GM04504 (cell line): ENCODE measurements around the gene CTAG2.
"Not testable (repeated sequence)": the region's sequence is repeated elsewhere in the genome, so short reads cannot be mapped to it uniquely, and the experiment has no call there.

ENCODE experiments used
- DNase-seq: peaks from one replicate; pipeline ENCODE4 v3.0.0-alpha.2; 2012; ENCODE audit warnings: low read depth

CTAG2 gene

DNA sequence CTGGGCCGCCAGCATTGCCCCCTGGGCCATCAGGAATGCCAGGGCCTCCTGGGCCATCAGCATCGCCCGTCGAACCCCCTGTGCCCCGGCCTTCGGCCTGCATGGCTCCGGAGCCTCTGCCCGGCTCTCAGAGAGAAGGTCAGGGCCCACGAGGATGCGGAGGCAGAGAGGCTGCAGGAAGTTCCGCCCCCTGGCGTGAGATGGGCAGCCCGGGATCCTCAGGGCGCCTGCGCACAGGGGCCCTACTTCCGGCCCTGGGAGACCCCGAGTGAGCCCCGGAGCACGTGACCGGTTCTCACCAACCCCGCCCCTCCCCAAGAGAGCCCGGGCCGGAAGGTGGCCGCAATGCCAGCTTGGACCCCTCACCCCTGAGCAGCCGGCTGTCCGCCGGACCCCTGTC lies at the start of gene CTAG2:
Gene CTAG2, minus strand, starts transcription at position 167 of the 400 bp plus-strand sequence. Its CDS starts 64 bp downstream, at position 103.
- DNase-seq: not testable (repeated sequence)

DNA sequence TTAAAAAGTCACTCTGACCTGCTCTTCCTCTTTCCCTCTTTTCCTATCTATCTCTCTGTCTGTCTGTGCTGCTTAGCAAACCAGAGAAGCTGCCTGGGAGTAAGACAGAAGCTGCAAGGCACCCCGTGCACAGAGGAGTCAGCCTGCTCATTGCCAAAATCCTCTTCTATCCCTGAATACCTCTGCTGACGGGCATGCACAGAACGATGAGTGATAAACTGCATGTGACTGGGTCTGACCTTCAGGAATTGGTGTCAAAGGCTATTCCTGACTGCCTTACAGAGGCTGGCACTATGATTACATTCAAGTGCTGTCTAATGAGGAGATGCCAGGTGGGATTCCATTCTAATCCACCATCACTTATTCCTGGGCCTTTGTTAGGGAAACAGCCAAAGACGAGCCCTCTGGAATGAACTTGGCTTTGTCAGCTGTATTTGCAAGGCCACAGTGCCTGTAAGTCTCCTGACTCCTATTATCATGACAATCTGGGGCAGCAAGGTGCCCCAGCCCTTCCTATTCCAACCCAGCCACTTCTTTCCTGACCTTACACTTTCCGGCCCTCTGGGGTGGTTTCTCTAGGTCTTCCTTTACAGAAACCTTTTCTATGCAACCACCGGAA lies 45.4 kb upstream of the CTAG2 start:
- no peak for DNase-seq

DNA sequence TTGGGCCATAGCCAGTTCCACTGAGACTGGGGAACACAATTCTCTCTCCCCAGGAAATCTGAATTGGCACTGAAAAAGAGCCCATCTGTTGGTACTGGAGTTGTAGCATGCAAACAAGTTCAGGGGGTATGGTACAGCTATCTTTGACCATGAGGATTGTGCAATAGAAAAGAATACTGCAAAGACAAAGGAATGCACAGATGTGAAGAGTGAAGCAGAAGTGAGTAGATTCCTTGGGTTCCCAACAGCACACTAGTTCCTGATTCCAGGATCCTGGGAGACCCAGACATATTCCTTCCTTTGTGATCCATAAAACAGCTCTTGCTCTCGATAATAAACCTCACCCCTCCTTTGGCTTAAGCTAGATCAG lies 43.3 kb upstream of the CTAG2 start:
- no peak for DNase-seq

DNA sequence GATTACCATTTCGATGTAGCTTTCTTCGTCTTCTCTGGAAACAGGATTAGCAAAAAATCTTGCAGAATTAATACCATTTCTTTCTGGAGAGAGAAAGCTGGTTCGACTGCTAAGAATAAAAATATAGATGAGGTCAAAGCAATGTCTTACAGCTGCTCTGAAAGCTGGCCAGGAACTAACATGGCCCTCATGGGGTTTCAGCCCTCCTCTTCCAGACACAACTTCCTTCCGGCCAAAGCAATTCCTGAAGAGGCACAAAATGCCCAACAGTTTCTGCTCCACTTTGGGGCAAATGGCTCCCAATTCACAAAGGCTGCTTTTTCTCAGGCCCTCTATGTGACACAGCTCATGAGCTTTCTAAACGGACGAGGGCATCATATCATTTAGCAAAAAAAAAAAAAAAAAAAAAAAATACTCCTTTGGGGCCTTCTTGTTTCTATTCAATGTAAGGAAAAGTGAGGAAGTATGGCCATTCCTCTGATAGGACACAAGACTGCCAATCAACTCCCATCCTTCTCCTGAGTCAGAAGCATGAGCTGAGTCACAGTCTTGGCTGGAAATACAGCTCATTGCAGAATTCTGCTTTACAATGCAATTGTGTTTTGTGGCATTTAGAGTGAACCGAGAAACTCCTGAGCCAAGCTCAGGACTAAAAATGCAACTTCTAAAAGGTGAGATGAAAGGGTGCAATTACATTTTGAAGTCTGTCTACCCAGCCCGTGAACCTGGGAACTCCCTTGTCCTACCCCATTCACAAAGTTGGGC lies 42.7 kb upstream of the CTAG2 start:
- peak; percentile 39 for DNase-seq

DNA sequence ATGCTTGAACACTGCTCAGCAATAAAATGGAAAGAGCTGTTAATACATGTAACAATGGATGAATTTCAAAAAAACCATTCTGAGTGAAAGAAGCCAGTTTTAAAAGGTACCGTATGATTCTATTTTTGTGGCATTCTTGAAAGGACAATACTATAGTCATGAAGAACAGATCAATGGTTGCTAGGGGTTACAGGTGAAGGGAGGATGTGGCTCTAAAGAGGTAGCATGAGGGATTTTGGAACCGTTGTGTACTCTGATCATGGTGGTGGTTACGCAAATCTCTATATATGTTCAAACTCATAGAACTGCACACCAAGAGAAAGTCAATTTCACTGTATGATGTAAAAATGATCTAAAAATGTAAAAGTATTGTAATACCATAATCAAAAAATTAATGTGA lies 40.0 kb upstream of the CTAG2 start:
- DNase-seq: no peak

DNA sequence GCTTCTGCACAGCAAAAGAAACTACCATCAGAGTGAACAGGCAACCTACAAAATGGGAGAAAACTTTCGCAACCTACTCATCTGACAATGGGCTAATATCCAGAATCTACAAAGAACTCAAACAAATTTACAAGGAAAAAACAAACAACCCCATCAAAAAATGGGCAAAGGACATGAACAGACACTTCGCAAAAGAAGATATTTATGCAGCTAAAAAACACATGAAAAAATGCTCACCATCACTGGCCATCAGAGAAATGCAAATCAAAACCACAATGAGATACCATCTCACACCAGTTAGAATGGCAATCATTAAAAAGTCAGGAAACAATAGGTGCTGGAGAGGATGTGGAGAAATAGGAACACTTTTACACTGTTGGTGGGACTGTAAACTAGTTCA lies 37.1 kb upstream of the CTAG2 start:
- not testable (repeated sequence) for DNase-seq

DNA sequence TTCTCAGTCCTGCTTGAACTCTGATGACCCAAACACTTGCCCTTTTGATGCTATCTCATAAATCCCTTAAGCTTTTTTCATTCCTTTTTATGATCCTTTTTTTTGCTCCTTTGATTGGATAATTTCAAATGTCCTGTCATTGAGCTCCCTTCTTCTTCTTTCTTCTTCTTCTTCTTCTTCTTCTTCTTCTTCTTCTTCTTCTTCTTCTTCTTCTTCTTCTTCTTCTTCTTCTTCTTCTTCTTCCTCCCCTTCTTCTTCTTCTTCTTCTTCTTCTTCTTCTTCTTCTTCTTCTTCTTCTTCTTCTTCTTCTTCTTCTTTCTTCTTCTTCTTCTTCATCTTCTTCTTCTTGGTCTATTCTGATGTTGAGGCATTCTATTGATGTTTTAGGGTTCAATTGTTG lies 18.7 kb upstream of the CTAG2 start:
- not testable (repeated sequence) for DNase-seq

DNA sequence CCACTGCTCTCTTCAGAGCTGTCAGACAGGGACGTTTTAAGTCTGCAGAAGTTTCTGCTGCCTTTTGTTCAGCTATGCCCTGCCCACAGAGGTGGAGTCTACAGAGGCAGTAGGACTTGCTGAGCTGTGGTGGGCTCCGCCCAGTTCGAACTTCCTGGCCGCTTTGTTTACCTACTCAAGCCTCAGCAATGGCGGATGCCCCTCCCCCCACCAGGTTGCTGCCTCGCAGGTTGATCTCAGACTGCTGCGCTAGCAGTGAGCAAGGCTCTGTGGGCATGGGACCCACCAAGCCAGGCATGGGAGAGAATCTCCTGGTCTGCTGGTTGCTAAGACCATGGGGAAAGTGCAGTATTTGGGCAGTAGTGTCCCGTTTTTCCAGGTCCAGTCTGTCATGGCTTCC lies 17.5 kb upstream of the CTAG2 start:
- DNase-seq: not testable (repeated sequence)

DNA sequence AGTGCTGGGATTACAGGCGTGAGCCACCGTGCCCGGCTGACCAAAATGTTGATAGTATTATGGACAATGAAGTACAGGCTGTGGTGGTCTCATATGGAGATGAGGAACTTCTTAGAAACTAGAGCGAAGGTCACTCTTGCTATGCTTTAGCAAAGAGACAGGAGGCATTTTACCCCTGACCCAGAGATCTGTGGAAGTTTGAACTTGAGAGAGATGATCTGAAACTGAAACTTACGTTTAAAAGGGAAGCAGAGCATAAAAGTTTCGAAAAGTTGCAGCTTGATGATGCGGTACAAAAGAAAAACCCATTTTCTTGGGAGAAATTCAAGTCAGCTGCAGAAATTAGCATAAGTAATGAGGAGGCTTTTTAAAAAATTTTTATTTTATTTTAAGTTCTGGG lies 8.5 kb upstream of the CTAG2 start:
- no peak for DNase-seq

DNA sequence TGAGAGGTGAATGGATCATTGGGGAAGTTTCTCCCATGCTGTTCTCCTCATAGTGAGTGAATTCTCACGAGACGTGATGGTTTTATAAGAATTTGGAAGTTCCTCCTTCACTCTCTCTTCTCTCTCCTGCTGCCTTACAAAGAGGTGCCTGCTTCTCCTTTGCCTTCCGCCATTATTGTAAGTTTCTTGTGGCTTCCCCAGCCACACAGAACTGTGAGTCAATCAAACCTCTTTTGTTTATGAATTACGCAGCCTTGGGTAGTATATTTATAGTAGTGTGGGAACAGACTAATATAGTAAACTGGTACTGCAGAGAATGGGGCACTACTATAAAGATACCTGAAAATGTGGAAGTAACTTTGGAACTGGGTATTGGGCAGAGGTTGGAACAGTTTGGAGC lies 7.8 kb upstream of the CTAG2 start:
- no peak for DNase-seq

DNA sequence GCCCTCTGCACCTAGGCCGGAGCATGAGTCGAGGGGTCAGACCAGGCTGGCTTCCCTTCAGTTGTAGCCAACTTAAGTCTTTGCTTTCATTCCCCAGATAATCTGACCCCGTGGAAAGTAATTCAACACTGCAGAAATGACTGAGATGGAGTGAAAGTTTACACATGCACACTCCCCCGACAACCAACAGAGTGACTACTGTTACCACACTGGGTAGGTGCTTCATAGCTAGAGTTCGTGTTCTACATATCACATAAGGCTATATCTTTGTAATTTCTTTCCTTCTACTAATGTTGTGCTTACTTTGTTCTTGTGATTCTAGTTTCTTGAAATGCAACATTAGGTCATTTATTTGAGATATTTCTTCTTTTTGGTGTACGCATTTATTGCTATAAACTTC lies 7.2 kb upstream of the CTAG2 start:
- no peak for DNase-seq

DNA sequence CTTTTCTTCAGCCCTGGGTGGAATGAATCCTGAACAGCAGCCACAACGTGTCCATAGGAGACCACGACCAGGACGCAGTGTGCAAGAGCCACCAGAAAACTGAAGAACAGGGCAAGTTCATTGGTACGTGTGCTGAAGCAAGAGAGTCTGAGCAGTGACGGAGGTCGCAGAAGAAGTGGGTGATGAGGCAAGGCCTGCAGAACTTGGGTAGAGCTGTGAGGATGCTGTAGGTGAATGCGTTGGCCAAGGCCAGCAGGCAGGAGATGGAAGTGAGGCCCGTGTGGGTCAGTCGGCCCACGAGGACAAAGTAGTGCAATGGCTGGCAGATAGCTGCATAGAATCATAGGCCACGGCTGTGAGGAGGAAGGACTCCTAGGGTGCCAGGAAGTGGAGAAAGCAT lies 5.6 kb upstream of the CTAG2 start:
- no peak for DNase-seq

DNA sequence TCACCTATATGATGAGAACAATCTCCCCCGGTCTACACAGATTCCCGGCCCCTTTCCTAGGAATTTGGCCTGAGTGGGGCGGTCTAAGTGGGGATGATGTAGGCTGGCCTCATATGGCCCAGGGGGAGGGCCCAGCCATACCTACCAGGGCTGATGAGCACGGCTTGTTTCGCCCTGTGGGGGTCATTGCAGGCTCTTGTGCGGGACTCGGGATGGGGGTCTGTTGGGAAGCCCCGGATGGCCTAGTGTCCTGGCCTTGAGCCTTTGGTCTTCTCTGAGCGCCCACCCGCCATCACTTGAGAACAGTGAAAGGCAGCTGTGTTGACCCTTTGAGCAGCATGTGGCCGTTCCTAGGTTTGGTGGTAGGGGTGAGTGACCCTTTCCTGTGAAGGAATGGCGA lies 4.8 kb upstream of the CTAG2 start:
- no peak for DNase-seq

DNA sequence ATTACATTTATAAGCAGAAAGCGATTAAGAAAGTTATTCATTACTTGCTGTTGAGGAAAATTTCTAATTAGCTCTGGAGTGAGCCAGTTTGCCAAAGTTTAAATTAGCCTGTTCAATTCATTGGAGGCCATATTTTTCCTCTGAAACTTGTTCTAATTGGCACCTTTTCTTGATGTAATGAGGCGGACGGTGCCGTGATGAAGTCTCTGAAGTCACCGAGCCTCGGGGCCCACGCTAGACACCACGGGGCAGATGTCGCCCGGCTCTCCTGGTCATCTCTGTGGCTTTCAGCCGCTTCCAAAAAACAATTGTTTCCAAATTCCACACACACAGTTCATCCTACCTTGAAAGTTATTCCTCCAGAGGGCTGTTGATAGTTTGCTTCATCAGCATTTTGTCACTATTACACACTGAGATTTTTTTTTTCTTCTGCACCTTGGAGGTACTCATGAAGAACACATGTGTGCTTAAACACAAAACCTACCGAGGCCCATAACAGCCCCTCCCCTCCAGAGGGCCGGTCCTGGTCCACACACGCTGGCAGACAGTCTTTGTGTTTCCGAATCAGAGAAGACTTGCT lies 3.9 kb upstream of the CTAG2 start:
- DNase-seq: no peak

DNA sequence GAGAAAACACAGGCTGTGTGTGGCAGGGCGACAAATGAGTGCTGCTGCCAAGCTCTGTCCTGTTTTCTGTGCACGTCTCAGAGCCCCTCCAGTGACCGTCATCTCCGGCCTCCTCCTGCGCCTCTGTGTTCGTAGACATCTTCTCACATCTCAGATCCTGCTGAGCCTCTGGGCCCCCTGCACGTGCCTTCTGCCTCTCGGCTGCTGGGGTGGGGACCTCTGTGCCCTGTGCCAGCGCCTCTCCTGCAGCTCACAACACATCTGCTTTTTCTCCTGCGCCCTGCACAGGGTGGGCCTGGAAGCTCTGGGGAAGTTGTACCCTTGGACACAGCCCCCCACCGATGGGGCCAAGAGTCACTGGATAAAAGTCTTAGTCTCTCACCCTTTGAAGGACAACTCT lies 2.4 kb upstream of the CTAG2 start:
- DNase-seq: no peak

DNA sequence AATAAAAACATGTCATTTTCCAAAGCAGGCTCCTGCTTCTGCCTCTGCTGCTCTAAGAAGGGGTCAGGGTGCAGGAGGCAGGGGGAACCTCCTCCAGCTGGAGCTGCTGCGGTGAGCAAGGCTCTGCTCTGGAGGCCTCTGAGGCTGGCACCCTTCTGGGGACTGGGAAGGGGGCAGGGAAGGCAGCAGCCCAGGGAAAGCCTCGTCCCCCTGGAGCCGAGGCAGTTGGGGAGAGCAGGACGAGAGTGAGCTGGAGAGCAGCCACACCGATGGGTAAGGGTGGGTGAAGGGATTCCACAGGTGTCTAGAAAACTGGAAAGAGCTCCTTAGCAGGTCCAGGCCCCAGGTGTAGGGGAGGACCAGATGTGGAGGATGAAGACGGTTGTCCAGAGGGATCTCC lies 2.0 kb upstream of the CTAG2 start:
- no peak for DNase-seq

DNA sequence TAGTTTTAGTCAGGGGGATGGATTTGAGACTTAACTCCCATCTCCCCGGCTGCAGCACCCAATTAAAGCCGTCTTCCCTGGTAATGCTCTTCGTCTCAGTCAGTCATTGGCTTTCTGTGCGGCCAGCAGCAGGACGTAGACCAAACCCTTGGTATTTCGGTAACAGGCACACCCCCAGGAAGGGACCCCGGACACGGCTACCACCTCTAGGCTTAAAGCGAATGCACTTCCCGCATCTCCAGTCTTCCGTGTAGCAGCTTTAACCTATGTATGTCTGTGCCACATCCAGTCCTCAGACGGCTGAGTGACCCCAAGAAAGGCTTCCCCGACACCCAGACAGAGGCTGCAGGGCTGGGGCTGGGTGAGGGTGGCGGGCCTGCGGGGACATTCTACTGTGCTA lies 1.5 kb upstream of the CTAG2 start:
- DNase-seq: no peak

DNA sequence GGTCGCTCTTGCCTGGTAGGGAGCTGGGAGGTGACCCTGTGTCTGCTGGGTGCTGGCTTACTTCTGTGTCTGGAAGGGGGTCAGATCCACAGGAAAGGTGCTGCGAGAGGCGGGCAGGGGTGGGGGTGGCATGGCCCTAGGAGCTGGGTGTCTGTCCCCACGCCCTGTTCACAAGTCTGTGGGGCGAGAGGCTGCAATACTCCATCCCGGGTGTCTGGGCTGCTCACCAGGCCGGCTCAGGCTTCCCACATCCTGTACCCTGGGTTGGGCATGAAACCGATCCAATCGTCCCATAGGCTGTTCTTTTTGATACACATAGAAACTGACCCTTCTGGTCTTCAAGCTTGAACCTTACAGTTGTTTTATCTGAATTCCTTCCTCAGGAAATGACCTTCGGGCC lies 993 bp upstream of the CTAG2 start:
- DNase-seq: no peak

DNA sequence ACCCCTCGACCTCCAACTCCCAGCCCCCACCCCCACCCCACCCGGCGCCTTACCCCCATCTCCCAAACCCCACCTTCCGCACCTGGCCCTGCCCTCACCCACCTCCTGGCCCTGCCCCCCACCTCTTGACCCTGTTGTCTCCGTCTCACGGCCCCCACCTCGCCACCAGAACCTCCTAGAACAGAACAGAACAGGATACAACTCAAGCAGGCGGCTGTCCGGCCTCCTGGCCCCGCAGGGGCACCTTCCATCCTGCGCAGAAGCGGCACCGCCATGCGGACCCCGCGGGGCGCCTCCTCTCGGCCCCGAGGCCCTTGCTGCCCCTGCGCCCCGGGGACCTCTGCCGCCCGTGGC lies 354 bp downstream of the CTAG2 start:
- DNase-seq: no peak

DNA sequence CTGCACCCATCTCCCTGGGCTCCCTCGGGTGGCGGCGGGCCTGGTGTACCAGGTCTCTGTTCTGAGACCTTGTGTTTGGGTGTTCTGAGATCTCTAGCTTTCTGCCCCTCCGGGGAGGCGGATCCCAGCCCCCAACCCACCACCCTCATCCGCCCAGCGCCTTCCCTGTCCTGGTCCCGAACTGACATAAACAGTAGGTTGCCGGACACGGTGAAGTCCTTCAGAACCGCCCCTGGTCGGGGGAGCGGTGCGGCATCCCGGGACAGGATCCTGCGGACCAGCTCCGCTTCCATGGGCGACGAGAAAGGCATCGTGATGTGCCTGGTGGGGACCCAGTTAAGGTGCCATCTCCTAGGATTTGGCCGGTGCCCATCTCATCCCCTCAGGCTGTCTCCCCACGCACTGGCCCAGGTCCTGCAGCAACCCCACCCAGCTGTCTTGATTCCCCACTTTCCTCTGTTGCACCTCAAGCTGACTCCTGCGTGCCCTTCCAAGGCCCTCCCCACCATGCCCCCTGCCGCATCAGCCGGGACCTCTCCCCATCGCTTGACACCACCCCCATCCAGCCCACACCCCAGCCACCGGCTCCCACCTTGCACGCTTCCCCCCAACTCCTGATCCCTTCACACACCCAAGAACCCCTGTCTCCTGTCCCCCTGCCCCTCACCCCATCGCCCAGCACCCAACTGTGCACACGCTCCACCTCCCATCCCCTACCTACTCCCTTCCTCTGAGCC lies 900 bp downstream of the CTAG2 start:
- no peak for DNase-seq

DNA sequence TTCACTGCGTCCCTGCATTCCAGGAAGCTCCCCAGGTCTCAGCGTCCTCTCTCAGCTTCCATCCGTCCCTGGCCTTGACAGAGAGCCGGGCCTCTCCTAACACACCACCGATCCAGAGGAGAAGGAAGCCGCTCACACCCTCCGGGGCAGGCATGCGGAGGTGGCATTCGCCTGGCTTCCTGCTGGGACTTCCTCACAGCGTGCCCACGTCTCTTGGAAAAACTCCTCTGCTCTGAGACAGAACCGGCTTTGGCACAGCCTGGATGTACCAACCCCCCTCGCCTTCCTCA lies 3.2 kb downstream of the CTAG2 start:
- no peak for DNase-seq

DNA sequence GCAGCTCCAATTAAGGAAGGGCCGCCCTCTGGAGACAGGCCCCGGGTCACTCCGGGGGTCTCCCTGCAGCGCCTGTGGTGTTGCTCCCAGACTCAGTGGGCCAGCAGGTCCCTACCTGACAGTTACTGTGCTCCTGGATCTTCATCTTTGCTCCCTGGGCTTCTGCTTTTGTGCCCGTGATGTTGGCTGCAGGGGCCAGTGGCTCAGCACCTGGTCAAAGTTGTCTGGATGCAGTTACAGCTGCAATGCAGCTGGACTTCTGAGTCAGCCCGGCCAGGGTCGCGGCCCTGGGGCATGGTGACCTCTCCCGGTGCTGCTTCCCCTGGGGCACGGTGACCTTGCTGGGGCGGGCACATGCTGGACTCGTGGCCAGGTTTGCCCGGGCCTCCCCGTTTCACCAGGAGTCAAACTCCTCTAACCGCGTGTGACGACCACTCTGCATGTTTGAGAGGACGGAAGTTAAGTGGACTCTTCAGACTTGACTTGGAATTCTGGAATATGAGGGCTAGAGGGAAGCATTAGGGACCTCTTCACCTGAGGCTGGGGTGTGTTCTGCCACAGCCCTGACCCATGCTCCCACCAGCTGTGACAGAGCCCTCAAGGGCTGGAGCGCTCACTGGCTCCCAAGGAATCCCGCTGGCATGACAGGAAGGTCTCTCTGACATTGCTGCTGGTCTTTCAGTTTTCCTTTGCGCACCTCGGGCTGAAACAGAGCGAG lies 3.7 kb downstream of the CTAG2 start:
- DNase-seq: no peak

DNA sequence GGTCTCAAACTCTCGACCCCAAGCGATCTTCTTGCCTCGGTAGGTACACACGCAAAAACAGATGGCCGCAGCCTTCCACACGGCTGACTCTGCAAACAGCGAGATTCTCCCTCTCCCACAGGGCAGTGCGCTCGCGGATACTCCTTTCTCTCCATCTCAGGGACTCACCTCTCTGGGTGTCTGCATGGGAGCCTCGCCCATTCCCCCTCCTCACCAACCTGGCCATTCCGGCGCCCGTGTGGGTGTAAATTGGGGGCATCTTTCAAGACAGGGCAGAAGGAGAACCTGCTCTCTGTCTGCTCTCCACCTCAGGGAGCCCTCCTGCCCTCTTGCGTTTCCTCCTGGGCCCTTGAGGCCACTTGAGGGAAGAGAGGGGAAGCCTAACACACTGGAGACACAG lies 4.4 kb downstream of the CTAG2 start:
- DNase-seq: no peak
